ENCODE data around the gene KRTAP5-6. TPM values are rescaled to one million over a fixed set of nuclear protein-coding genes. Genes with fewer than 3 reads are reported as not detected.

Gene KRTAP5-6
- total RNA-seq, 1 donor = not detected

- TF ChIP-seq CTCF (IDR thresholded peaks at IDR 0.05; ENCODE audit: insufficient read depth, low read length) = no peak
- DNase-seq (ENCODE audit: low read depth) = no peak
- H3K4me3 ChIP-seq (ENCODE audit: low read depth, low read length) = no peak overlapping the region
Observed at GRCh38 chr11:1651411-1651980, 45.5 kb upstream of the KRTAP5-6 start.

GRCh38 chr11:1652026-1652425, 45.0 kb upstream of the KRTAP5-6 start:
- H3K4me3 ChIP-seq (ENCODE audit: low read depth, low read length) = no peak overlapping the region
- no peak for DNase-seq (ENCODE audit: low read depth)
- TF ChIP-seq CTCF (IDR thresholded peaks at IDR 0.05; ENCODE audit: insufficient read depth, low read length) = no peak

DNA sequence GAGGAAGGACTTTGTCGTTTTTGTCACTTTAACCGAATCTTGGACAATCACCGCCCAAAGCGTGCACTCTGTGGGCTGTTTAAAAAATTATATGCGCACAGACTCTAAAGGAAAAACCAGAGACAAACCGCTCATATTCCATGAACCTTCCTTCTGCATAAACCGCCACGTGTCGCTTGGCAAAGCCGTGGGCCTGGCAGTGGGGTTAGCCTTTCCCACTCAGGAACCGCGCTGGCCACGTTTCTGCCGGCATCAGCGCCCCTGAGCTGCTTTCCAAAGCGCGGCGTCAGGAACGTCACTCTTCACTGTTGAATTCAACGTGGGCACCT, 44.6 kb upstream of the KRTAP5-6 start:
- no peak for DNase-seq (ENCODE audit: low read depth)

DNA sequence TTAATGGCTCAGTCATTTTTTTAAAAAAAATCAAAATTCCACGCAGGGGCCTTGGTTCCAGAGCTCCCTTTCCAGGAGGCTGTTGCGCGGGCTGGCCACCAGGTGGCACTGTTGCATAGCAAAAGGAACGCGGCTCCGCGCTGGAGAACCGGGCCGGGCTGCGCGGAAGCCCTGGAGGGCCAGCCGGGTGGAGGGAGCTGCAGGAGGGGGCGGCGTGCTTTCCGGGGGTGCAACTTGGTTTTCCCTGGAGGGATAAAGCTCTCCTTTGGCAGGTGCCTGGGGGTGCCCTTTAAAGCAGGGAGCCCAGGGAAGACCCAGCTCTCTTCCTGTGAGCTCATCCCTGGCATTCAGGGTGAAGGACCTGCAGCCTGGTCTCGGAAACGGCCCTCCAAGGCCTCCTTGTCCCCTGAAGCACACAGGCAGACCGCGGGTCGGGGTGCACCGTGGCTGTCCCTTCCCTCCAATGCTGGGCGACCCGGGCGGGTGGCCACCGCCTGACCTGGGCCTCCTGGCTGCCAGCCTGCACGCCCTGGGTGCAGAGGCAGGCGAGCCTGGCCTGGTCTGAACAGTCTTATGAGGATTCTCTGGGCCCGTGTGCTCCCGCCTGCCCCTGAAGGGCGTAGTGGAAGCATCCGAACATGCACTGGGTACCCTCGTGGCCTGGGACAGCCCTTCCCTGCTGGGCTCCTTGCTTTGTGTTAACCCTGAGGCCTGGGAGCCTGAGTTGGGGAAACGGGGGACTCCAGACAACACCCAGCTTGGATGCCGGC, 44.0 kb upstream of the KRTAP5-6 start:
- peak; percentile 96 for TF ChIP-seq CTCF (IDR thresholded peaks at IDR 0.05; ENCODE audit: insufficient read depth, low read length)
- DNase-seq (ENCODE audit: low read depth) = peak; percentile 56

More for the DNA sequence above, 44.6 kb upstream of the KRTAP5-6 start:
- H3K4me3 ChIP-seq (ENCODE audit: low read depth, low read length) = no peak overlapping the region
- TF ChIP-seq CTCF (IDR thresholded peaks at IDR 0.05; ENCODE audit: insufficient read depth, low read length) = no peak

DNA sequence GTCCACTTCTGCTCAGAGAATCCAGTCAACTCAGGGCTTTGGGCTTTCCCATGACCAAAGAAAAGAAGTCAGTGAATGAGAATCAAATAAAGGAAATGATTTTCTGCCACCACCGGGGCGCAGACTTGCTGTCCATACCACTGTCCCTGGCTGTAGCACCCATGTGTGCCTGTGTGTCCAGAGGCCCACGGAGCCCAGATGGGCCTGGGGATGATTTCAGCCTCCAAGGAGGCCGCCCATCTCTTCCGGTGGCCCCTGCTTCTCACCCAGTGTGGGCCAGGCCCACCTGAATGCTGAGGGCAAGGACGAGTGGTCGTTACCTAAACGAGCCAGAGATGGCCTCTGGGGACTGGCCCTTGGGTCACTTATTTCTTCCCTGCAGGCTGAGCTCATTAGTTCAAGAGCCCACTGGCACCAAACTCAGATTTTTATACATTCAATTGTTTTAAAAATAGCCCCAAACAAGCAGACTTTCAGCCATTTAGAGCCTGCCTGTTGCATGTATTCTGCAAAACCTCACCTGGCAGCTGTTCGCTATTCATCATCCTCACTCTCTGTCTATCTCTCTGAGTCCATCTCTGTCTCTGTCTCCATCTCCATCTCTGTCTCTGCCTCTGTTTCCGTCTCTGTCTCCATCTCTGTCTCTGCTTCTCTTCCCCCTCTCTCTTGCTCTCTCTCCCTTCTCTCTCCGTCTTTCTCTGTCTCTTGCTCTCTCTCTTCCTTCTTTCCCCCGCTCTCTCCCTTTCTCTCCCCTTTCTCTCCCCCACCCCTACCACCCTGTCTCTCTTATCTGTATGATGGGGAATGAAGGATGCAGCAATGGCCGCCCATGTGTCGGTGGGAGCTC, 43.2 kb upstream of the KRTAP5-6 start:
- DNase-seq (ENCODE audit: low read depth) = no peak

More for the DNA sequence above, 44.0 kb upstream of the KRTAP5-6 start:
- H3K4me3 ChIP-seq (ENCODE audit: low read depth, low read length) = no peak overlapping the region

More for the DNA sequence above, 43.2 kb upstream of the KRTAP5-6 start:
- no peak for TF ChIP-seq CTCF (IDR thresholded peaks at IDR 0.05; ENCODE audit: insufficient read depth, low read length)
- no peak overlapping the region for H3K4me3 ChIP-seq (ENCODE audit: low read depth, low read length)

Data from fibroblast of the aortic adventitia (primary cell).